CD4-positive, alpha-beta memory T cell (primary cell): ENCODE results near the gene TTC34. TPM values are rescaled to one million over a fixed set of nuclear protein-coding genes. Genes with fewer than 3 reads are reported as not detected.
A peak's percentile ranks its signal among the peaks of the same experiment; 100 is the strongest.

Experiments
- CTCF ChIA-PET: fragments of 350-600 bp; sonication (Branson Sonifier 250); formaldehyde crosslinking; loops from one replicate; lab custom pipeline; 2021; ENCODE audit warnings: inconsistent platforms; ENCODE audit not compliant: partially characterized antibody; lab: Charles Lee
- POLR2A ChIA-PET: fragments of 350-600 bp; sonication (Branson Sonifier 250); formaldehyde crosslinking; loops from one replicate; lab custom pipeline; 2021; ENCODE audit not compliant: partially characterized antibody; lab: Charles Lee
- DNase-seq, 5 donors: peaks; one replicate each; pipeline versions ENCODE4 v3.0.0 to v3.0.0-alpha.2; 2020 to 2022; ENCODE audit warnings: mixed read lengths in 1 of 5
- H3K27ac ChIP-seq: one replicate; pipeline ENCODE4 v1.7.0; 2013; ENCODE audit warnings: low read depth, low read length
- H3K27me3 ChIP-seq: 2 replicates; pipeline ENCODE4 v1.7.0; 2013; ENCODE audit warnings: mild to moderate bottlenecking, low read length, moderate library complexity; ENCODE audit not compliant: insufficient read depth
- H3K36me3 ChIP-seq: 2 replicates; pipeline ENCODE4 v1.7.0; 2013; ENCODE audit warnings: mild to moderate bottlenecking, low read length, moderate library complexity; ENCODE audit not compliant: insufficient read depth
- H3K4me1 ChIP-seq: 2 replicates; pipeline ENCODE4 v1.7.0; 2013; ENCODE audit warnings: mild to moderate bottlenecking, low read length, moderate library complexity; ENCODE audit not compliant: insufficient read depth
- H3K4me3 ChIP-seq, 2 donors: one replicate each; pipeline ENCODE4 v1.7.0; 2013; ENCODE audit warnings: low read length in 2 of 2, mild to moderate bottlenecking in 1 of 2
- H3K9me3 ChIP-seq, 2 donors: one replicate each; pipeline ENCODE4 v1.7.0; 2013; ENCODE audit warnings: low read length in 2 of 2, control low read depth in 1 of 2; ENCODE audit not compliant: control insufficient read depth in 1 of 2
- H3K27ac Mint-ChIP-seq, 7 donors: one replicate each; pipeline ENCODE4 v1.8.0; 2020 to 2021; ENCODE audit warnings: mixed read lengths in 7 of 7, mild to moderate bottlenecking in 6 of 7, inconsistent platforms in 3 of 7, moderate library complexity in 3 of 7
- H3K27me3 Mint-ChIP-seq, 2 donors: one replicate each; pipeline ENCODE4 v1.8.0; 2020 to 2021; ENCODE audit warnings: mixed read lengths in 2 of 2
- H3K36me3 Mint-ChIP-seq, 2 donors: one replicate each; pipeline ENCODE4 v1.8.0; 2020 to 2021; ENCODE audit warnings: mixed read lengths in 2 of 2, inconsistent platforms in 1 of 2, mild to moderate bottlenecking in 1 of 2
- H3K4me1 Mint-ChIP-seq, 4 donors: one replicate each; pipeline ENCODE4 v1.8.0; 2020 to 2021; ENCODE audit warnings: mixed read lengths in 4 of 4, mild to moderate bottlenecking in 1 of 4
- H3K4me3 Mint-ChIP-seq, 8 donors: one replicate each; pipeline ENCODE4 v1.8.0; 2020 to 2021; ENCODE audit warnings: mixed read lengths in 8 of 8, mild to moderate bottlenecking in 7 of 8, moderate library complexity in 6 of 8, inconsistent platforms in 3 of 8
- H3K9me3 Mint-ChIP-seq, 8 donors: one replicate each; pipeline ENCODE4 v1.8.0; 2020 to 2021; ENCODE audit warnings: mixed read lengths in 8 of 8, mild to moderate bottlenecking in 5 of 8, inconsistent platforms in 3 of 8, moderate library complexity in 1 of 8
- intact Hi-C: fragments of 100-400 bp; cut with micrococcal nuclease; formaldehyde crosslinking; loops from one replicate; pipeline ENCODE4 v1.15.1; 2023
- polyA plus RNA-seq, 2 donors: library from polyadenylated mRNA; unstranded; fragments of 300-500 nt; fragmentation: Illumina TruSeq; gene quantifications; one replicate each; pipeline ENCODE4 v1.2.3, GENCODE V29; 2021
- total RNA-seq, 2 experiments: library from RNA; stranded (reverse); gene quantifications; one replicate each; pipeline ENCODE4 v1.2.3, GENCODE V29; 2021

TTC34 gene
- total and polyA plus RNA-seq, 4 experiments from 2014 or later: 0.06 to 4.9 (median 4.8) TPM; not detected in 1

DNA sequence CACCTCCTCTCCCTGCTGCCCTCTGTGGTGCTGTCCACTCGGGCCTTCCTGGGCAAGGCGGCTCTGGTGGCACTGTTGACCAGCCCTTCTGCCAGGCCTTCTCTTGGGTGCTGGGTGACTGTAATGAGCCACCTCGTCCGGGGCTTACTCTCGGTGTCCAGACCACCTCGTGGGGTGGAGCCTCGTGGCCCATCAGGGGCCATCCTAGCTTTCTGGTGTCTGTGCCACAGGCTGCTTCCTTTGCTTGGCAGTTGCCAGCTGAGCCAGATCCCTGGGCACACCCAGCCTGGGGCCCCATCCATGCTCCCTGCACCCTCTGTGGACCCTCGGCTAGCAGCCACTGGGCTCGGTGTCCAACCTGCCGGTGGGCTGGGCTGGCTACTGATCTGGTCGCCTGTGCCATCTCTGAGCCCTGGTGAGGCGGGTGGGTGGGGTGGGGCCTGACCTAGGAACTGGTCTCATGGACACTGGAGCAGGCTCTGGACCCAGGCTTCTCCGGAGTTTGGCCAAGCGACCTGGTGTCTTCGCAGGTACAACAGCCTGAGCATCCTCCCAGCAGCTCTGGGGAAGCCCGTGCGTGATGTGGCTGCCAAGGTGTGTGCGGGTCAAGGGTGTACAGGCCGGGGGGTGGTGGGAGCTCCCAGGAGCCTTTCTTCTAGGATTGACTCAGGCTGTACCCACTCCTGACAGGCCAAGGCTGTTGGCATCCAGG is 213.5 kb downstream of the TTC34 start:
- Mint-ChIP-seq H3K27ac (peak overlapping the region in 3 of 7 donors; percentile 65 to 95 (median 66)), H3K27me3 (no peaks in the 10 kb centered on the region), H3K4me3 (peak overlapping the region; percentile 33 to 95 (median 75)), H3K4me1 (peaks cover 15 to 48% (median 34%) of the 10 kb centered on the region in 4 donors), H3K36me3 (peaks cover 0 to 8% of the 10 kb centered on the region in 2 donors), H3K9me3 (no peaks in the 10 kb centered on the region)
- Histone ChIP-seq H3K9me3 (no peaks in the 10 kb centered on the region), H3K36me3 (no peaks in the 10 kb centered on the region), H3K27ac (peak overlapping the region; percentile 90), H3K27me3 (no peaks in the 10 kb centered on the region), H3K4me1 (peaks cover 36% of the 10 kb centered on the region), H3K4me3 (peak overlapping the region in 1 of 2 donors; percentile 72)
- DNase-seq: peak in 1 of 5 donors; percentile 38
- ChIA-PET POLR2A (interaction anchor here (1.2 to 7.1 kb wide), 8 partner anchors 31 to 196 kb away, joined by 4 to 189 read pairs (median 33); partner anchors contain the start of genes MORN1, PANK4, PEX10 and RER1), CTCF (interaction anchor here (0.9 to 2.1 kb wide), 4 partner anchors 27 to 172 kb away, joined by 4 to 7 read pairs (median 5); partner anchors contain the start of gene TNFRSF14)
- intact Hi-C loops: loop anchor here (2.0 kb wide), 1 partner anchor 393 kb away; the partner anchor contains the start of gene FAAP20

DNA sequence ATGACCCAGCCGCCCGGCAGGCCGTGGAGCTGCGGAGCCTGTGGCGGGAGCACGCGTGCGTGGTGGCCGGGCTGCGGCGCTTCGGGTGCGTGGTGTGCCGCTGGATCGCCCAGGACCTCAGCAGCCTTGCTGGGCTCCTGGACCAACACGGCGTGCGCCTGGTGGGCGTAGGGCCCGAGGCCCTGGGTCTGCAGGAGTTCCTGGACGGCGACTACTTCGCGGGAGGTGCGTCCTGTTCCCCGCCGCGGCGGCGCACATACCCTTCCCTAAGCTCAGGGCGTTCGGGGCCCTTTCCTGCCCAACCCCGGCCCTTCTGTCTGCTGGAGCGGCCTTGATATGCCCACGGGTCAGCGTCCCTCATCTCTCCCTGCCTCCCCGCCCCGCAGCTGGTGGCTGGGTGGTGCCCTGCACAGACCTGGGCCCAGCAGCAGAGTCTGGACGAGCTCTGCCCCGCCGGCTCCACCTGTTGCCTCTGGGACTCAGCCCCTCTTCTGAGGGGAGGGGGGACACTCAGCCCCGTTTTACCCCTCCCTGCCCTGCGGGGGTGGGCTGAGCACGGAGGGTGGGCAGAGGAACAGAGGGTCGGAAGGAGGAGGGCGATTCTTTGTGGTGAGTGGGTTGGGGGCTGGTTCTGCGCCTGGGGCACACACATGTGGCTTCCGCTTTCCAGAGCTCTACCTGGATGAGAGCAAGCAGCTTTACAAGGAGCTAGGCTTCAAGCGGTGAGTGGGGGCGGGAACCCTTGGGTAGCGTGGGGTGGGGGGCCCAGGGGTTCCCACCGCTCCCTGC is 214.2 kb downstream of the TTC34 start:
- H3K27me3 ChIP-seq: no peaks in the 10 kb centered on the region
- CTCF ChIA-PET: interaction anchor here (0.8 to 2.1 kb wide), 5 partner anchors 26 to 171 kb away, joined by 3 to 7 read pairs (median 4); partner anchors contain the start of gene TNFRSF14

DNA sequence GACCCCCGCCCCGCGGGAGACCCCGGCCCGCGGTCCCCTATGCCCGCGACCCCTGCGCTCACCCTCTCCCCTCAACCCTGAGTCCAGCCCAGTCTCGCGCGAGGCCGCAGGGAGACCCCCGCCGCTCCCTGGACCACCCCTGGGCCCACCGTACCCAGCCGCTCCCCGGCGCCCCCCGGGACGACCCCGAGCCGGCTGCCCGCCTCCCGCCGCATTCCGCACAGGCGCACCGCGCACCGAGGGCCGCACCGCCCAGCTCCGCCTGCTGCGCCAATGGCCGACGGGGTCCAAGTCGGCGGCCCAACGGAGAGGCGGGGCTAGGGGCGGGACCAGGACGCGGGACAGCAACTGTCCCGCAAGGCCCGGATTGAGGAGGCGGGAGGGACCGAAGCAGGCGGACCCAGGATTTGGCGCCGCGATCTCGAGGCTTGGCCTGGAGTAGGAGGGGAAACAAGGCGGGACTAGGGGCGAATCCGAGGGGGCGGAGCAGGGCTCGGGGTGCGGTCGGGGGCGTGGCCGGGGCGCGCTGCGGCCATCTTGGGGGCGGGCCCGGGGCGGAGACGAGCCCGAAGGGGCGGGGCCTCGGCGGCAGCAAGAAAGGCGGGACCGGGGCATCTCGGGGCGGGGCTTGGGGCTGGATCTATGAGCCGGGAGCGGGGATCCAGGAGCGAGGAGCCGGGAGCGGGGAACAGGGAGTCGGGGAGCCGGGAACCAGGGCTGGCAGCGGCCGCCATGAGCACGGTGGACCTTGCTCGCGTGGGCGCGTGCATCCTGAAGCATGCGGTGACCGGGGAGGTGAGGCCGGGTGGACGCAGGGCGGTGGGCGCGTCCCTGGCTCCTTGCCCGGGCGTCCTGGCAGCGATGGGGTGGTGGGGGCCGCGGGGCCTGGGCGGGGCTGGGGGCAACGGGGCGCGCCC is 215.1 kb downstream of the TTC34 start, which contains the start of gene PRXL2B:
Gene PRXL2B (plus strand): TSS at position 624 of the 917 bp plus-strand sequence. CDS start 109 bp downstream, at position 733.
- Mint-ChIP-seq H3K4me3 (peak within 1 kb of the TSS; percentile 87 to 98 (median 92)), H3K27me3 (no peaks in the 10 kb centered on the region), H3K9me3 (no peaks in the 10 kb centered on the region), H3K27ac (peak within 1 kb of the TSS; percentile 95 to 99 (median 97)), H3K4me1 (peaks cover 22 to 56% (median 36%) of the 10 kb centered on the region in 4 donors), H3K36me3 (peaks cover 0 to 13% of the 10 kb centered on the region in 2 donors)
- ChIA-PET POLR2A (interaction anchor here (0.7 to 7.1 kb wide), 24 partner anchors 9 to 397 kb away, joined by 3 to 189 read pairs (median 6); partner anchors contain the start of genes MORN1, PANK4, PEX10 and RER1), CTCF (interaction anchor here (0.8 to 4.7 kb wide), 12 partner anchors 9 to 391 kb away, joined by 3 to 37 read pairs (median 6); partner anchors contain the start of genes FAAP20, PANK4 and TNFRSF14)
- Histone ChIP-seq H3K9me3 (no peaks in the 10 kb centered on the region), H3K27ac (peak within 1 kb of the TSS; percentile 90), H3K36me3 (no peaks in the 10 kb centered on the region), H3K4me1 (peaks cover 42% of the 10 kb centered on the region), H3K4me3 (peak within 1 kb of the TSS; percentile 52 to 72), H3K27me3 (no peaks in the 10 kb centered on the region)
- DNase-seq: peak; percentile 95 to 98 (median 95)
- intact Hi-C loops: loop anchor here (1.0 to 2.0 kb wide), 7 partner anchors 8 to 392 kb away; partner anchors contain the start of genes FAAP20, MORN1, PANK4 and PEX10

More for the DNA sequence above, 214.2 kb downstream of the TTC34 start:
- Mint-ChIP-seq H3K4me1 (peaks cover 17 to 48% (median 32%) of the 10 kb centered on the region in 4 donors), H3K36me3 (peaks cover 0 to 9% of the 10 kb centered on the region in 2 donors), H3K9me3 (no peaks in the 10 kb centered on the region), H3K27me3 (no peaks in the 10 kb centered on the region), H3K27ac (peak overlapping the region in 4 of 7 donors; percentile 27 to 95 (median 63)), H3K4me3 (peak overlapping the region; percentile 74 to 95 (median 78))
- DNase-seq: no peak
- H3K36me3 ChIP-seq: no peaks in the 10 kb centered on the region
- peaks cover 36% of the 10 kb centered on the region for H3K4me1 ChIP-seq
- no peaks in the 10 kb centered on the region for H3K9me3 ChIP-seq
- POLR2A ChIA-PET: interaction anchor here (1.2 to 7.1 kb wide), 9 partner anchors 9 to 195 kb away, joined by 4 to 189 read pairs (median 33); partner anchors contain the start of genes MORN1, PANK4, PEX10 and RER1
- peak overlapping the region; percentile 90 for H3K27ac ChIP-seq
- peak overlapping the region in 1 of 2 donors; percentile 72 for H3K4me3 ChIP-seq
- intact Hi-C loops: loop anchor here (2.0 kb wide), 1 partner anchor 392 kb away; the partner anchor contains the start of gene FAAP20

Other genes starting within 250 kb of the TTC34 start
- gene TNFRSF14, start 245.3 kb downstream of the TTC34 start, total RNA-seq: 100 to 1,000 TPM; 170 to 173 TPM
- gene TNFRSF14, start 245.3 kb downstream of the TTC34 start, polyA plus RNA-seq: 10 to 100 TPM; 59.6 to 66.1 TPM
- 10 to 100 TPM; 26.5 to 27.2 TPM for gene PRXL2B, start 214.9 kb downstream of the TTC34 start, total RNA-seq
- 10 to 100 TPM; 21.4 to 23.5 TPM for gene PRXL2B, start 214.9 kb downstream of the TTC34 start, polyA plus RNA-seq
- under 1 TPM; 0.67 to 0.90 TPM for gene MMEL1, start 168.7 kb downstream of the TTC34 start, total RNA-seq
- gene MMEL1, start 168.7 kb downstream of the TTC34 start, polyA plus RNA-seq: 1 to 10 TPM; 5.5 to 8.1 TPM
- not detected for gene ACTRT2, start 219.8 kb upstream of the TTC34 start, total RNA-seq
- not detected for gene ACTRT2, start 219.8 kb upstream of the TTC34 start, polyA plus RNA-seq